Activated gamma-delta T cell (primary cell): ENCODE data around the gene DLEC1.
"Not testable (repeated sequence)": the region's sequence is repeated elsewhere in the genome, so short reads cannot be mapped to it uniquely, and the experiment has no call there.

Experiments used
- DNase-seq: peaks from one replicate; lab custom pipeline; 2025; lab: John Stamatoyannopoulos, UW

The DLEC1 gene

GRCh38 chr3:38154625-38155255 lies 115.7 kb downstream of the DLEC1 start:
- DNase-seq, result no peak

- no peak for DNase-seq
These were observed 116.8 kb downstream of the DLEC1 start for GRCh38 chr3:38155825-38156224.

GRCh38 chr3:38157117-38157516 lies 118.1 kb downstream of the DLEC1 start:
- DNase-seq, result no peak

GRCh38 chr3:38157595-38157994 lies 118.6 kb downstream of the DLEC1 start:
- no peak for DNase-seq

- no peak for DNase-seq
These were observed 119.5 kb downstream of the DLEC1 start for GRCh38 chr3:38158472-38158871.

GRCh38 chr3:38160704-38161103 lies 121.7 kb downstream of the DLEC1 start:
- not testable (repeated sequence) for DNase-seq

- no peak for DNase-seq
These were observed 124.3 kb downstream of the DLEC1 start for GRCh38 chr3:38163117-38163840.

GRCh38 chr3:38163841-38164642 lies 125.0 kb downstream of the DLEC1 start:
- DNase-seq, result no peak

- no peak for DNase-seq
These were observed 125.6 kb downstream of the DLEC1 start for GRCh38 chr3:38164643-38164951.

GRCh38 chr3:38164952-38165721 lies 126.1 kb downstream of the DLEC1 start, which contains the start of gene OXSR1:
TSS of gene OXSR1 (plus strand) at chr3:38165537. CDS start at chr3:38165877, 340 bp downstream.
- DNase-seq, result peak; percentile 90

- no peak for DNase-seq
These were observed 126.8 kb downstream of the DLEC1 start for GRCh38 chr3:38165722-38166387.

- no peak for DNase-seq
These were observed 128.6 kb downstream of the DLEC1 start for GRCh38 chr3:38167591-38167990.

GRCh38 chr3:38168151-38169026 lies 129.4 kb downstream of the DLEC1 start:
- DNase-seq, result no peak

GRCh38 chr3:38169027-38169317 lies 130.0 kb downstream of the DLEC1 start:
- DNase-seq, result no peak

GRCh38 chr3:38170722-38171121 lies 131.7 kb downstream of the DLEC1 start:
- DNase-seq, result no peak

- DNase-seq, result no peak
These were observed 132.6 kb downstream of the DLEC1 start for GRCh38 chr3:38171622-38172021.
